HepG2 (cell line): ENCODE data around the gene SLC35B1. TPM values are rescaled to one million over a fixed set of nuclear protein-coding genes. Genes with fewer than 3 reads are reported as not detected.

Source experiments
- KLF11 ChIP-seq: IDR thresholded peaks from 2 replicates; pipeline ENCODE4 v1.6.1; 2016; ENCODE audit warnings: missing compliant biosample characterization
- KLF6 ChIP-seq: IDR thresholded peaks from 2 replicates; pipeline ENCODE4 v1.8.0; 2016; ENCODE audit warnings: missing biosample characterization, missing genetic modification reagents
- LBX2 ChIP-seq: sonication (generic); formaldehyde crosslinking; IDR thresholded peaks from 2 replicates; pipeline ENCODE4 v1.5.0; 2020; ENCODE audit warnings: missing genetic modification reagents, mild to moderate bottlenecking, borderline replicate concordance
- MED13 ChIP-seq: sonication (generic); formaldehyde crosslinking; IDR thresholded peaks from 2 replicates; pipeline ENCODE4 v1.5.0; 2020; ENCODE audit warnings: missing genetic modification reagents
- MIER2 ChIP-seq: IDR thresholded peaks from 2 replicates; pipeline ENCODE4 v1.6.1; 2016; ENCODE audit warnings: missing biosample characterization, missing genetic modification reagents
- MTA3 ChIP-seq: sonication (generic); formaldehyde crosslinking; IDR thresholded peaks from 2 replicates; pipeline ENCODE4 v1.4.0; 2020; ENCODE audit warnings: missing genetic modification reagents
- NR2F2 ChIP-seq: IDR thresholded peaks from 2 replicates; pipeline ENCODE4 v1.6.1; 2012; ENCODE audit warnings: low read depth, inconsistent platforms, borderline replicate concordance
- RORA ChIP-seq: sonication (generic); formaldehyde crosslinking; IDR thresholded peaks from 2 replicates; pipeline ENCODE4 v1.5.0; 2020; ENCODE audit warnings: mild to moderate bottlenecking, missing genetic modification reagents, moderate library complexity
- ZNF276 ChIP-seq: sonication (generic); formaldehyde crosslinking; IDR thresholded peaks from 2 replicates; pipeline ENCODE4 v1.4.0; 2020; ENCODE audit warnings: mild to moderate bottlenecking, low read depth, missing genetic modification reagents
- ZNF572 ChIP-seq: sonication (generic); formaldehyde crosslinking; IDR thresholded peaks from 2 replicates; pipeline ENCODE4 v1.5.1; 2020; ENCODE audit warnings: mild to moderate bottlenecking, missing genetic modification reagents
- ZNF891 ChIP-seq: sonication (generic); formaldehyde crosslinking; IDR thresholded peaks from 2 replicates; pipeline ENCODE4 v1.5.0; 2020; ENCODE audit warnings: mild to moderate bottlenecking, missing genetic modification reagents
- polyA plus RNA-seq, 8 experiments: library from polyadenylated mRNA; depleted of rRNA in 3 of 8; stranded (reverse) in 7 of 8; unstranded in 1 of 8; fragments of >200 nt; fragmentation: Illumina TruSeq in 4 of 8; extraction: Trizol in 4 of 8; gene quantifications; 2 replicates each; pipeline versions ENCODE4 v1.2.1 to v1.2.3, GENCODE V29; 2011 to 2016; ENCODE audit warnings: low read depth in 4 of 8, missing spikeins in 1 of 8, mixed read lengths in 1 of 8; ENCODE audit not compliant: insufficient read depth in 1 of 8
- total RNA-seq, 5 experiments: library from RNA; depleted of rRNA; stranded (reverse); fragments of >200 nt; fragmentation: Illumina TruSeq; extraction: Trizol; gene quantifications; 2 replicates each; pipeline ENCODE4 v1.2.3, GENCODE V29; 2016; ENCODE audit warnings: low read depth in 1 of 5
- TF ChIP-seq, protein P1 (sequence below): sonication (generic); formaldehyde crosslinking; IDR thresholded peaks from 2 replicates; pipeline ENCODE4 v1.8.0; 2022; ENCODE audit warnings: missing genetic modification reagents, mild to moderate bottlenecking, borderline replicate concordance
- TF ChIP-seq, protein P2 (sequence below): sonication (generic); formaldehyde crosslinking; IDR thresholded peaks from 2 replicates; pipeline ENCODE4 v1.4.0; 2020; ENCODE audit warnings: mild to moderate bottlenecking, missing genetic modification reagents
- TF ChIP-seq, protein P3 (sequence below): sonication (generic); formaldehyde crosslinking; IDR thresholded peaks from 2 replicates; pipeline ENCODE4 v1.5.0; 2020; ENCODE audit warnings: missing genetic modification reagents, mild to moderate bottlenecking, borderline replicate concordance
- TF ChIP-seq, protein P4 (sequence below): sonication (generic); formaldehyde crosslinking; IDR thresholded peaks from 2 replicates; pipeline ENCODE4 v1.4.0; 2020; ENCODE audit warnings: low read depth, mild to moderate bottlenecking, missing genetic modification reagents
- TF ChIP-seq, protein P5 (sequence below): sonication (generic); formaldehyde crosslinking; IDR thresholded peaks from 2 replicates; pipeline ENCODE4 v1.4.0; 2020; ENCODE audit warnings: missing genetic modification reagents, mild to moderate bottlenecking, borderline replicate concordance
- TF ChIP-seq, protein P6 (sequence below): sonication (generic); formaldehyde crosslinking; IDR thresholded peaks from 2 replicates; pipeline ENCODE4 v1.4.0; 2020; ENCODE audit warnings: mild to moderate bottlenecking, missing genetic modification reagents

Gene SLC35B1
- total and polyA plus RNA-seq, 2 of the 13 experiments (the other 11 are each of a cell fraction or from before 2014, with no cell fraction given), result 99.6 to 113 TPM

DNA sequence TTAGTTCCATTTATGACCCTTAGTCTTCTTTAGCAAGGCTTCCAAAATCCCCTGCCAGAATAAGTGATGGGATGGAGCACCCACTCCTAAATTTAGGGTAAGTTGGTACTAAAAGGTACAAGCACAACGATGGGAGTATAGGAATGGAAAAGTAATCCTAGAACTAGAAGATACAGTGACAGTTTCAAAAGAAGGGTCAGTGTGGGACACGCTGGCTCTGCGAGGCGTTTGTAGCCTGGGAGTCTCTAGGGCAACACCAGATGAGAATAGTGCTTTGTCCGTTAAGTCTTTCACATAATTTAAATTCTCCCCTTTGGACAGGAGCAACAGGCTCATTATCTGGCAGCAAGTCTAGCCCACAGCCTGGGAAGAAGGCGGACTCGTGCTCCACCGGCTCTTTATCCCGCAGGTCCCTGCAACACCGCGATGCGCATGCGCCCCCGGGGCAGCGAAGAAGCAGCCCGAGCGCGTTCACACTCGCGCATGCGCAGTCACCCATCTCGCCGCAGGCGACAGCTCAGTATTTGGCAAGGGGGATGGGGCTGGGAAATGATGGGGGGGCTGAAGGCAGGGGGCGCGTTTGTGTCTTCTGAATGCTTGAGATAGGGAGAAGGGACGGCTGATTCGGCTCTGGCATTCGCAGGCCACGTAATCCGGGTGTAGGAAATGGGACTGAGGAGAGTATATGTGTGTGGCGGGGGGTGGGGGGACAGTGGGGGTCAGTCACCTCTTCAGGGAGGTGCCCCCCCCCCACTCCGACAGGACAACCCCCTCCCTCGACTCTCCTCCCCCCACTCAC is 30.4 kb downstream of the SLC35B1 start (continued):
- TF ChIP-seq MTA3 (no peak), ZNF276 (CRISPR knock-in tag) (no peak), KLF11 (CRISPR knock-in tag) (0 out of 2 replicates have a peak, but pooled peaks have one; percentile 13), ZNF891 (no peak; the same call in 1 of the 2 replicates), KLF6 (CRISPR knock-in tag) (no peak; the same call in 1 of the 2 replicates), ZNF572 (no peak), MED13 (no peak), RORA (CRISPR knock-in tag) (no peak), LBX2 (CRISPR knock-in tag) (no peak), NR2F2 (peak; percentile 26; the same call in 1 of the 2 replicates), MIER2 (CRISPR knock-in tag) (no peak; the same call in 1 of the 2 replicates)
- TF ChIP-seq, protein P1, sequence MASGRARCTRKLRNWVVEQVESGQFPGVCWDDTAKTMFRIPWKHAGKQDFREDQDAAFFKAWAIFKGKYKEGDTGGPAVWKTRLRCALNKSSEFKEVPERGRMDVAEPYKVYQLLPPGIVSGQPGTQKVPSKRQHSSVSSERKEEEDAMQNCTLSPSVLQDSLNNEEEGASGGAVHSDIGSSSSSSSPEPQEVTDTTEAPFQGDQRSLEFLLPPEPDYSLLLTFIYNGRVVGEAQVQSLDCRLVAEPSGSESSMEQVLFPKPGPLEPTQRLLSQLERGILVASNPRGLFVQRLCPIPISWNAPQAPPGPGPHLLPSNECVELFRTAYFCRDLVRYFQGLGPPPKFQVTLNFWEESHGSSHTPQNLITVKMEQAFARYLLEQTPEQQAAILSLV (CRISPR knock-in tag), result no peak
- TF ChIP-seq, protein P2, sequence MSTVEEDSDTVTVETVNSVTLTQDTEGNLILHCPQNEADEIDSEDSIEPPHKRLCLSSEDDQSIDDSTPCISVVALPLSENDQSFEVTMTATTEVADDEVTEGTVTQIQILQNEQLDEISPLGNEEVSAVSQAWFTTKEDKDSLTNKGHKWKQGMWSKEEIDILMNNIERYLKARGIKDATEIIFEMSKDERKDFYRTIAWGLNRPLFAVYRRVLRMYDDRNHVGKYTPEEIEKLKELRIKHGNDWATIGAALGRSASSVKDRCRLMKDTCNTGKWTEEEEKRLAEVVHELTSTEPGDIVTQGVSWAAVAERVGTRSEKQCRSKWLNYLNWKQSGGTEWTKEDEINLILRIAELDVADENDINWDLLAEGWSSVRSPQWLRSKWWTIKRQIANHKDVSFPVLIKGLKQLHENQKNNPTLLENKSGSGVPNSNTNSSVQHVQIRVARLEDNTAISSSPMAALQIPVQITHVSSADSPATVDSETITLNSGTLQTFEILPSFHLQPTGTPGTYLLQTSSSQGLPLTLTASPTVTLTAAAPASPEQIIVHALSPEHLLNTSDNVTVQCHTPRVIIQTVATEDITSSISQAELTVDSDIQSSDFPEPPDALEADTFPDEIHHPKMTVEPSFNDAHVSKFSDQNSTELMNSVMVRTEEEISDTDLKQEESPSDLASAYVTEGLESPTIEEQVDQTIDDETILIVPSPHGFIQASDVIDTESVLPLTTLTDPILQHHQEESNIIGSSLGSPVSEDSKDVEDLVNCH (CRISPR knock-in tag), result no peak; the same call in 1 of the 2 replicates
- TF ChIP-seq, protein P3, sequence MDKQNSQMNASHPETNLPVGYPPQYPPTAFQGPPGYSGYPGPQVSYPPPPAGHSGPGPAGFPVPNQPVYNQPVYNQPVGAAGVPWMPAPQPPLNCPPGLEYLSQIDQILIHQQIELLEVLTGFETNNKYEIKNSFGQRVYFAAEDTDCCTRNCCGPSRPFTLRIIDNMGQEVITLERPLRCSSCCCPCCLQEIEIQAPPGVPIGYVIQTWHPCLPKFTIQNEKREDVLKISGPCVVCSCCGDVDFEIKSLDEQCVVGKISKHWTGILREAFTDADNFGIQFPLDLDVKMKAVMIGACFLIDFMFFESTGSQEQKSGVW (CRISPR knock-in tag), result no peak; the same call in 1 of the 2 replicates
- TF ChIP-seq, protein P4, sequence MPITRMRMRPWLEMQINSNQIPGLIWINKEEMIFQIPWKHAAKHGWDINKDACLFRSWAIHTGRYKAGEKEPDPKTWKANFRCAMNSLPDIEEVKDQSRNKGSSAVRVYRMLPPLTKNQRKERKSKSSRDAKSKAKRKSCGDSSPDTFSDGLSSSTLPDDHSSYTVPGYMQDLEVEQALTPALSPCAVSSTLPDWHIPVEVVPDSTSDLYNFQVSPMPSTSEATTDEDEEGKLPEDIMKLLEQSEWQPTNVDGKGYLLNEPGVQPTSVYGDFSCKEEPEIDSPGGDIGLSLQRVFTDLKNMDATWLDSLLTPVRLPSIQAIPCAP (CRISPR knock-in tag), result no peak
- TF ChIP-seq, protein P5, sequence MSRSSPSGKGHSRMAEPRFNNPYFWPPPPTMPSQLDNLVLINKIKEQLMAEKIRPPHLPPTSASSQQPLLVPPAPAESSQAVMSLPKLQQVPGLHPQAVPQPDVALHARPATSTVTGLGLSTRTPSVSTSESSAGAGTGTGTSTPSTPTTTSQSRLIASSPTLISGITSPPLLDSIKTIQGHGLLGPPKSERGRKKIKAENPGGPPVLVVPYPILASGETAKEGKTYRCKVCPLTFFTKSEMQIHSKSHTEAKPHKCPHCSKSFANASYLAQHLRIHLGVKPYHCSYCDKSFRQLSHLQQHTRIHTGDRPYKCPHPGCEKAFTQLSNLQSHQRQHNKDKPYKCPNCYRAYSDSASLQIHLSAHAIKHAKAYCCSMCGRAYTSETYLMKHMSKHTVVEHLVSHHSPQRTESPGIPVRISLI, result no peak
- TF ChIP-seq, protein P6, sequence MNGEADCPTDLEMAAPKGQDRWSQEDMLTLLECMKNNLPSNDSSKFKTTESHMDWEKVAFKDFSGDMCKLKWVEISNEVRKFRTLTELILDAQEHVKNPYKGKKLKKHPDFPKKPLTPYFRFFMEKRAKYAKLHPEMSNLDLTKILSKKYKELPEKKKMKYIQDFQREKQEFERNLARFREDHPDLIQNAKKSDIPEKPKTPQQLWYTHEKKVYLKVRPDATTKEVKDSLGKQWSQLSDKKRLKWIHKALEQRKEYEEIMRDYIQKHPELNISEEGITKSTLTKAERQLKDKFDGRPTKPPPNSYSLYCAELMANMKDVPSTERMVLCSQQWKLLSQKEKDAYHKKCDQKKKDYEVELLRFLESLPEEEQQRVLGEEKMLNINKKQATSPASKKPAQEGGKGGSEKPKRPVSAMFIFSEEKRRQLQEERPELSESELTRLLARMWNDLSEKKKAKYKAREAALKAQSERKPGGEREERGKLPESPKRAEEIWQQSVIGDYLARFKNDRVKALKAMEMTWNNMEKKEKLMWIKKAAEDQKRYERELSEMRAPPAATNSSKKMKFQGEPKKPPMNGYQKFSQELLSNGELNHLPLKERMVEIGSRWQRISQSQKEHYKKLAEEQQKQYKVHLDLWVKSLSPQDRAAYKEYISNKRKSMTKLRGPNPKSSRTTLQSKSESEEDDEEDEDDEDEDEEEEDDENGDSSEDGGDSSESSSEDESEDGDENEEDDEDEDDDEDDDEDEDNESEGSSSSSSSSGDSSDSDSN (CRISPR knock-in tag), result no peak
